Keratinocyte (primary cell): Measurements from ENCODE around the gene MYT1. TPM values are rescaled to one million over a fixed set of nuclear protein-coding genes. Genes with fewer than 3 reads are reported as not detected.

ENCODE experiments used
- DNase-seq: peaks from one replicate; pipeline ENCODE4 v3.0.0-alpha.2; 2011; ENCODE audit warnings: low read depth, missing footprints, low spot score
- FAIRE-seq: peaks from 2 replicates; lab custom pipeline; 2011; peaks lifted over from hg19 to GRCh38; lab: Jason Lieb, UNC
- H2AFZ ChIP-seq: 2 replicates; pipeline ENCODE4 v1.6.0; 2012; ENCODE audit warnings: low read length, control low read depth, inconsistent platforms; ENCODE audit not compliant: control insufficient read depth
- H3K27ac ChIP-seq: 2 replicates; pipeline ENCODE4 v1.5.1; 2011; ENCODE audit warnings: low read length; ENCODE audit not compliant: control insufficient read depth, insufficient read depth
- H3K27me3 ChIP-seq: 3 replicates; pipeline ENCODE4 v1.6.0; 2011; ENCODE audit warnings: low read length; ENCODE audit not compliant: control insufficient read depth, insufficient read depth; ENCODE audit errors: extremely low read depth
- H3K36me3 ChIP-seq, 2 experiments: 2 replicates in 1 of 2; 3 replicates in 1 of 2; pipeline ENCODE4 v1.5.1; 2011; ENCODE audit warnings: low read length in 2 of 2, mild to moderate bottlenecking in 1 of 2; ENCODE audit not compliant: control insufficient read depth in 2 of 2, insufficient read depth in 2 of 2; ENCODE audit errors: extremely low read depth in 1 of 2
- H3K4me1 ChIP-seq: 3 replicates; pipeline ENCODE4 v1.5.1; 2011; ENCODE audit warnings: low read length; ENCODE audit not compliant: control insufficient read depth, insufficient read depth; ENCODE audit errors: extremely low read depth
- H3K4me2 ChIP-seq: 3 replicates; pipeline ENCODE4 v1.6.0; 2011; ENCODE audit warnings: low read depth, low read length; ENCODE audit not compliant: control insufficient read depth, insufficient read depth; ENCODE audit errors: extremely low read depth
- H3K4me3 ChIP-seq, 3 experiments: fragments of 200-600 bp in 1 of 3; sonication (generic) in 1 of 3; 2 replicates in 2 of 3; 3 replicates in 1 of 3; pipeline ENCODE4 v1.5.1; 2011 to 2016; ENCODE audit warnings: low read length in 3 of 3, mild to moderate bottlenecking in 3 of 3, control low read depth in 2 of 3, inconsistent platforms in 1 of 3, low read depth in 1 of 3, mixed read lengths in 1 of 3, mixed run types in 1 of 3, moderate library complexity in 1 of 3; ENCODE audit not compliant: control insufficient read depth in 2 of 3, insufficient read depth in 2 of 3; ENCODE audit errors: extremely low read depth in 1 of 3
- H3K79me2 ChIP-seq: 2 replicates; pipeline ENCODE4 v1.6.0; 2012; ENCODE audit warnings: low read length; ENCODE audit not compliant: control insufficient read depth, insufficient read depth
- H3K9ac ChIP-seq: 3 replicates; pipeline ENCODE4 v1.6.0; 2011; ENCODE audit warnings: low read length; ENCODE audit not compliant: control insufficient read depth, insufficient read depth; ENCODE audit errors: extremely low read depth
- H3K9me1 ChIP-seq: 3 replicates; pipeline ENCODE4 v1.6.0; 2011; ENCODE audit warnings: low read length; ENCODE audit not compliant: control insufficient read depth, insufficient read depth; ENCODE audit errors: extremely low read depth
- H3K9me3 ChIP-seq: 2 replicates; pipeline ENCODE4 v1.5.1; 2012; ENCODE audit warnings: low read depth, low read length; ENCODE audit not compliant: control insufficient read depth
- H4K20me1 ChIP-seq: 3 replicates; pipeline ENCODE4 v1.6.0; 2011; ENCODE audit warnings: low read length; ENCODE audit not compliant: control insufficient read depth, insufficient read depth; ENCODE audit errors: extremely low read depth
- EZH2 ChIP-seq: IDR thresholded peaks from one replicate; pipeline ENCODE4 v1.6.1; 2012; ENCODE audit warnings: inconsistent platforms, mild to moderate bottlenecking, low read length, moderate library complexity
- dilution Hi-C: fragments of 300-500 bp; cut with MboI; formaldehyde crosslinking; loops from one replicate; pipeline ENCODE4 v1.7.0; 2020; ENCODE audit warnings: low sequenced_read_pairs; ENCODE audit not compliant: extremely low pct_ligation_motif_present
- polyA plus RNA-seq, 5 experiments: library from polyadenylated mRNA; depleted of rRNA in 3 of 5; stranded (reverse) in 3 of 5; stranded (forward) in 1 of 5; unstranded in 1 of 5; fragments of >200 nt; gene quantifications; 1 replicate in 1 of 5; 2 replicates in 3 of 5; 3 replicates in 1 of 5; pipeline versions ENCODE4 v1.2.1 to v1.2.3, GENCODE V29; 2011 to 2012; ENCODE audit warnings: missing spikeins in 2 of 5, low read depth in 1 of 5, low replicate concordance in 1 of 5
- TF ChIP-seq, protein P1 (sequence below), 3 experiments: IDR thresholded peaks in 1 of 3; conservative IDR thresholded peaks in 1 of 3; optimal IDR thresholded peaks in 1 of 3; 2 replicates in 2 of 3; 3 replicates in 1 of 3; pipeline versions ENCODE3 to v1.5.1; 2011; ENCODE audit warnings: low read length in 3 of 3, mild to moderate bottlenecking in 3 of 3, moderate library complexity in 2 of 3, control low read depth in 1 of 3, inconsistent platforms in 1 of 3; ENCODE audit not compliant: insufficient read depth in 2 of 3; ENCODE audit errors: extremely low read depth in 1 of 3

MYT1 gene
- polyA plus RNA-seq, 1 donor (not counting 4 experiments of a cell fraction or from before 2014, with no cell fraction given), result not detected

- FAIRE-seq (no peak), DNase-seq (no peak)
- H3K27me3 ChIP-seq, result peaks cover 6% of the 10 kb centered on the region
- H3K9ac ChIP-seq, result no peak overlapping the region
- peaks cover 2% of the 10 kb centered on the region for H3K9me3 ChIP-seq
- no peak overlapping the region for H3K27ac ChIP-seq
- no peak overlapping the region for H3K4me3 ChIP-seq
- H2AFZ ChIP-seq, result no peak overlapping the region
- no peaks in the 10 kb centered on the region for H3K4me1 ChIP-seq
- no peaks in the 10 kb centered on the region for H3K79me2 ChIP-seq
- H3K36me3 ChIP-seq, result no peaks in the 10 kb centered on the region
- no peaks in the 10 kb centered on the region for H4K20me1 ChIP-seq
- H3K4me2 ChIP-seq, result no peak overlapping the region
- TF ChIP-seq, protein P1, sequence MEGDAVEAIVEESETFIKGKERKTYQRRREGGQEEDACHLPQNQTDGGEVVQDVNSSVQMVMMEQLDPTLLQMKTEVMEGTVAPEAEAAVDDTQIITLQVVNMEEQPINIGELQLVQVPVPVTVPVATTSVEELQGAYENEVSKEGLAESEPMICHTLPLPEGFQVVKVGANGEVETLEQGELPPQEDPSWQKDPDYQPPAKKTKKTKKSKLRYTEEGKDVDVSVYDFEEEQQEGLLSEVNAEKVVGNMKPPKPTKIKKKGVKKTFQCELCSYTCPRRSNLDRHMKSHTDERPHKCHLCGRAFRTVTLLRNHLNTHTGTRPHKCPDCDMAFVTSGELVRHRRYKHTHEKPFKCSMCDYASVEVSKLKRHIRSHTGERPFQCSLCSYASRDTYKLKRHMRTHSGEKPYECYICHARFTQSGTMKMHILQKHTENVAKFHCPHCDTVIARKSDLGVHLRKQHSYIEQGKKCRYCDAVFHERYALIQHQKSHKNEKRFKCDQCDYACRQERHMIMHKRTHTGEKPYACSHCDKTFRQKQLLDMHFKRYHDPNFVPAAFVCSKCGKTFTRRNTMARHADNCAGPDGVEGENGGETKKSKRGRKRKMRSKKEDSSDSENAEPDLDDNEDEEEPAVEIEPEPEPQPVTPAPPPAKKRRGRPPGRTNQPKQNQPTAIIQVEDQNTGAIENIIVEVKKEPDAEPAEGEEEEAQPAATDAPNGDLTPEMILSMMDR (optimal IDR thresholded peaks at IDR 0.05 in 1 of 3, IDR thresholded peaks at IDR 0.05 in 1 of 3, conservative IDR thresholded peaks at IDR 0.05 in 1 of 3; ENCODE audit: extremely low read depth in 1 of 3, insufficient read depth in 2 of 3, low read length in 3 of 3), result no peak
- TF ChIP-seq EZH2, result no peak
- dilution Hi-C loops, result no loop called here
- no peaks in the 10 kb centered on the region for H3K9me1 ChIP-seq
Measured at GRCh38 chr20:64176551-64176950, 12.3 kb downstream of the MYT1 start.

DNA sequence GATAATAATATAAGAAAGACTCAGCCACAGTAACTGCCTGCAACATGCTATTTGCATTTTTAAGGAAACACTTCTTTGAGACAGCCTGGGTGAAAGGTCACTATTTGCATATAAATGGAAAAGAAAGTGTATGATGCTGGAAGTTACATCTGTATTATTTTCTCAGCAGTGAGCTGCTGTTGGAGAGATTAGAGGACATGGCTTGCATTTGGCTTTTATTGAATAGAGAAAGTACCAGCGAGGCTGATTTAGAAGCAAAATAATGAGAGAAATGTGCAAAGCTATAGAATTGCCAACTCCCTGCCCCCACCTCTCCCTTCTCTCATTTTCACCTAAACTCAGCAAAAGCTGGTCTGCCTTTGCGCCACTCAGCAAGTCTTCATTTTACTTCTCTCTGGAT lies 12.7 kb downstream of the MYT1 start:
- H3K27ac ChIP-seq, result no peak overlapping the region
- no peak overlapping the region for H3K9ac ChIP-seq
- no peaks in the 10 kb centered on the region for H3K36me3 ChIP-seq
- no peak overlapping the region for H3K4me2 ChIP-seq
- H3K79me2 ChIP-seq, result no peaks in the 10 kb centered on the region
- no peaks in the 10 kb centered on the region for H3K4me1 ChIP-seq
- H4K20me1 ChIP-seq, result no peaks in the 10 kb centered on the region
- dilution Hi-C loops, result no loop called here
- no peak overlapping the region for H2AFZ ChIP-seq
- H3K9me1 ChIP-seq, result no peaks in the 10 kb centered on the region
- FAIRE-seq (no peak), DNase-seq (no peak)
- no peak overlapping the region for H3K4me3 ChIP-seq
- H3K9me3 ChIP-seq, result peaks cover 2% of the 10 kb centered on the region
- peaks cover 6% of the 10 kb centered on the region for H3K27me3 ChIP-seq
- TF ChIP-seq, protein P1 (optimal IDR thresholded peaks at IDR 0.05 in 1 of 3, IDR thresholded peaks at IDR 0.05 in 1 of 3, conservative IDR thresholded peaks at IDR 0.05 in 1 of 3; ENCODE audit: extremely low read depth in 1 of 3, insufficient read depth in 2 of 3, low read length in 3 of 3), result no peak
- TF ChIP-seq EZH2, result no peak
